Glutamatergic neuron (in vitro differentiated cells): ENCODE data around the gene ACYP1. TPM values are rescaled to one million over a fixed set of nuclear protein-coding genes. Genes with fewer than 3 reads are reported as not detected.

Source experiments
- DNase-seq: peaks from one replicate; pipeline ENCODE4 v3.0.0; 2022
- H3K27ac Mint-ChIP-seq: one replicate; pipeline ENCODE4 v1.8.0; 2020; ENCODE audit warnings: mild to moderate bottlenecking, mixed read lengths, inconsistent platforms; ENCODE audit not compliant: unreplicated experiment
- H3K27me3 Mint-ChIP-seq: one replicate; pipeline ENCODE4 v1.8.0; 2020; ENCODE audit warnings: mild to moderate bottlenecking, moderate library complexity, mixed read lengths, inconsistent platforms; ENCODE audit not compliant: unreplicated experiment
- H3K36me3 Mint-ChIP-seq: one replicate; pipeline ENCODE4 v1.8.0; 2020; ENCODE audit warnings: mild to moderate bottlenecking, mixed read lengths, inconsistent platforms; ENCODE audit not compliant: unreplicated experiment
- H3K4me1 Mint-ChIP-seq: one replicate; pipeline ENCODE4 v1.8.0; 2020; ENCODE audit warnings: mild to moderate bottlenecking, low read depth, mixed read lengths, inconsistent platforms; ENCODE audit not compliant: unreplicated experiment
- H3K4me3 Mint-ChIP-seq: one replicate; pipeline ENCODE4 v1.8.0; 2020; ENCODE audit warnings: mild to moderate bottlenecking, mixed read lengths, inconsistent platforms; ENCODE audit not compliant: unreplicated experiment
- H3K9me3 Mint-ChIP-seq: one replicate; pipeline ENCODE4 v1.8.0; 2020; ENCODE audit warnings: mild to moderate bottlenecking, moderate library complexity, mixed read lengths, inconsistent platforms; ENCODE audit not compliant: unreplicated experiment
- CTCF ChIP-seq: fragments of 200-600 bp; sonication (generic); IDR thresholded peaks from one replicate; pipeline ENCODE4 v1.5.0; 2021; ENCODE audit not compliant: partially characterized antibody, unreplicated experiment
- total RNA-seq: library from RNA; stranded (reverse); fragmentation: NEBNext Ultra II Directional; extraction: Animal tissue kit (Norgen Biotek cat#: 25700); gene quantifications from one replicate; pipeline ENCODE4 v1.2.1, GENCODE V29; 2021; ENCODE audit not compliant: unreplicated experiment

ACYP1 gene
- total RNA-seq, 1 donor from 2014 or later: 14.3 TPM

GRCh38 chr14:75066691-75067090, 2.9 kb upstream of the ACYP1 start:
- Mint-ChIP-seq H3K27me3 (peaks cover 5% of the 10 kb centered on the region), H3K4me3 (no peak overlapping the region), H3K9me3 (peaks cover 2% of the 10 kb centered on the region), H3K27ac (no peak overlapping the region), H3K4me1 (peaks cover 6% of the 10 kb centered on the region), H3K36me3 (no peaks in the 10 kb centered on the region)
- TF ChIP-seq CTCF: no peak
- no peak for DNase-seq

GRCh38 chr14:75064205-75064567, 362 bp upstream of the ACYP1 start:
- Mint-ChIP-seq H3K27ac (no peak overlapping the region), H3K4me1 (peaks cover 4% of the 10 kb centered on the region), H3K9me3 (peaks cover 2% of the 10 kb centered on the region), H3K4me3 (peak overlapping the region; percentile 98), H3K36me3 (peaks cover 4% of the 10 kb centered on the region), H3K27me3 (peaks cover 2% of the 10 kb centered on the region)
- TF ChIP-seq CTCF: no peak
- no peak for DNase-seq

- Mint-ChIP-seq H3K27me3 (peaks cover 2% of the 10 kb centered on the region), H3K27ac (no peak overlapping the region), H3K9me3 (peaks cover 2% of the 10 kb centered on the region), H3K4me1 (peaks cover 4% of the 10 kb centered on the region), H3K36me3 (peaks cover 4% of the 10 kb centered on the region), H3K4me3 (peak overlapping the region; percentile 98)
- no peak for TF ChIP-seq CTCF
- DNase-seq: no peak
Observed at GRCh38 chr14:75063013-75063412, 811 bp downstream of the ACYP1 start.

- Mint-ChIP-seq H3K9me3 (peaks cover 2% of the 10 kb centered on the region), H3K4me1 (peaks cover 4% of the 10 kb centered on the region), H3K36me3 (peaks cover 4% of the 10 kb centered on the region), H3K27ac (no peak overlapping the region), H3K27me3 (peaks cover 2% of the 10 kb centered on the region), H3K4me3 (no peak overlapping the region)
- no peak for DNase-seq
- TF ChIP-seq CTCF: no peak
Observed at GRCh38 chr14:75060420-75060819, 3.4 kb downstream of the ACYP1 start.

- peaks cover 2% of the 10 kb centered on the region for H3K27me3 Mint-ChIP-seq
- H3K4me1 Mint-ChIP-seq: peaks cover 4% of the 10 kb centered on the region
- H3K4me3 Mint-ChIP-seq: no peak overlapping the region
- no peak overlapping the region for H3K27ac Mint-ChIP-seq
- TF ChIP-seq CTCF: no peak
- no peak for DNase-seq
- H3K9me3 Mint-ChIP-seq: no peaks in the 10 kb centered on the region
- H3K36me3 Mint-ChIP-seq: peaks cover 4% of the 10 kb centered on the region
Observed at GRCh38 chr14:75059642-75060041, 4.2 kb downstream of the ACYP1 start.
